GM21576 (cell line): Measurements from ENCODE around the gene NAA40.

Experiments used
- ATAC-seq: cut with Tn5 transposase; IDR thresholded peaks from one replicate; pipeline ENCODE4 v1.9.1; 2021; ENCODE audit warnings: mild to moderate bottlenecking, moderate library complexity; ENCODE audit not compliant: unreplicated experiment

The NAA40 gene

GRCh38 chr11:63985812-63986155 is 47.0 kb downstream of the NAA40 start:
- no peak for ATAC-seq

GRCh38 chr11:63986156-63986931 is 47.5 kb downstream of the NAA40 start, which contains the start of gene OTUB1:
TSS of gene OTUB1 (plus strand) at chr11:63986438. CDS start at chr11:63986457, 19 bp downstream.
- peak; percentile 75 for ATAC-seq

- ATAC-seq = no peak
Observed at GRCh38 chr11:63986932-63987513, 48.2 kb downstream of the NAA40 start.

- ATAC-seq = no peak
Observed at GRCh38 chr11:63991558-63991957, 52.8 kb downstream of the NAA40 start.

- ATAC-seq = no peak
Observed at GRCh38 chr11:63993100-63993499, 54.3 kb downstream of the NAA40 start.

- no peak for ATAC-seq
Observed at GRCh38 chr11:63993993-63994392, 55.2 kb downstream of the NAA40 start.

GRCh38 chr11:63996512-63996911 is 57.7 kb downstream of the NAA40 start:
- ATAC-seq = no peak

GRCh38 chr11:63997104-63997700 is 58.4 kb downstream of the NAA40 start:
- ATAC-seq = no peak

- no peak for ATAC-seq
Observed at GRCh38 chr11:63997801-63998337, 59.1 kb downstream of the NAA40 start.

GRCh38 chr11:63998558-63999348 is 60.0 kb downstream of the NAA40 start:
- ATAC-seq = no peak

- no peak for ATAC-seq
Observed at GRCh38 chr11:63999349-64000025, 60.7 kb downstream of the NAA40 start.

- ATAC-seq = no peak
Observed at GRCh38 chr11:64000026-64000739, 61.4 kb downstream of the NAA40 start.

GRCh38 chr11:64000740-64001483 is 62.1 kb downstream of the NAA40 start:
- ATAC-seq = no peak

- ATAC-seq = no peak
Observed at GRCh38 chr11:64001484-64002420, 63.0 kb downstream of the NAA40 start.

- no peak for ATAC-seq
Observed at GRCh38 chr11:64003807-64004589, 65.2 kb downstream of the NAA40 start.

- no peak for ATAC-seq
Observed at GRCh38 chr11:64004590-64004984, 65.8 kb downstream of the NAA40 start.

GRCh38 chr11:64005691-64006090 is 66.9 kb downstream of the NAA40 start:
- ATAC-seq = no peak
